IMR-90 (cell line): ENCODE results near the gene HMBS.

Experiments
- CTCF ChIP-seq: conservative IDR thresholded peaks from 2 replicates; pipeline ENCODE4 v1.5.1; 2012; ENCODE audit warnings: mild to moderate bottlenecking, low read depth, low read length, improper control_type of control experiment
- RCOR1 ChIP-seq: IDR thresholded peaks from 2 replicates; pipeline ENCODE4 v1.6.1; 2012; ENCODE audit warnings: mild to moderate bottlenecking, low read length, improper control_type of control experiment; ENCODE audit not compliant: insufficient replicate concordance

GRCh38 chr11:119081682-119082260, 2.9 kb upstream of the HMBS start:
- TF ChIP-seq CTCF = no peak
- TF ChIP-seq RCOR1 = no peak
